Nucleus accumbens (tissue), 56 donors: ENCODE results near the gene GRM7.

Experiments used
- DNase-seq, 56 donors: peaks; one replicate each; lab custom pipeline; 2025; lab: John Stamatoyannopoulos, UW

Gene GRM7

DNA sequence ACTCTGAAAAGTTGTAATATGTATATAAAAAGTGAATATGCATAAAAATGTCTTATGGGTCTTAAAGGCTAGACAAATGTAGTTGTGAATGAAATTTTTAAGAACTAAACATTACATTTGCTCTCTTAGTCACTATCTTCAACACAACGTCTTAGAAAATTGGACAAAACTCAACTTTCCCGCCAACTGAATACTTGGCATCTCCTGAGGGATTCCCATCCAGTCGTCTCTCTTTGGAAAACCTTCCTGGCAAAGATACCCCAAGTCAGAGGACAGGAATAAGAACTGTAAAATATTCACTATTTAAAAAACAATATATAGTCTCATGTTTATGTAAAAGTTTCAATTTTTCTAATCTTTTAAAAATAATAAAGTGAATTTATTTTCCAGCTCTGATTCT, 354.8 kb downstream of the GRM7 start:
- DNase-seq: no peak

DNA sequence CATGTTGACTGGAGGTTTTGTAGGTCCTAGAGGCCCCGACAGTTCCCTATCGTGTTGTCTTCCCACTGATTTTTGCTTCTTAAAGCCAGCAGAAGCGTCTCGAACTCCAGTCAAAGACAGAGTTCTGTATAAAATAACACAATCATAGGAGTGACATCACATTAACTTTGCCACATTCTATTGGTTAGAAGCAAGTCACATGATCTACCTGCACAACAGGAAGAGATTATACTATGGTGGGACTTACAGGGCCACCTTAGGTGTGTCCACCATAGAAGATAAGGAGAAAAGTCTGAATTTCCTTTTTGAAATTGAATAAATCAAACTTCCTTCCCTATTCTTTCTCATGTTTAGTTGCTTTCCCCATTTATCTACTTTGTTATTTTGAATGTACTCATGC, 365.5 kb downstream of the GRM7 start:
- DNase-seq: no peak

DNA sequence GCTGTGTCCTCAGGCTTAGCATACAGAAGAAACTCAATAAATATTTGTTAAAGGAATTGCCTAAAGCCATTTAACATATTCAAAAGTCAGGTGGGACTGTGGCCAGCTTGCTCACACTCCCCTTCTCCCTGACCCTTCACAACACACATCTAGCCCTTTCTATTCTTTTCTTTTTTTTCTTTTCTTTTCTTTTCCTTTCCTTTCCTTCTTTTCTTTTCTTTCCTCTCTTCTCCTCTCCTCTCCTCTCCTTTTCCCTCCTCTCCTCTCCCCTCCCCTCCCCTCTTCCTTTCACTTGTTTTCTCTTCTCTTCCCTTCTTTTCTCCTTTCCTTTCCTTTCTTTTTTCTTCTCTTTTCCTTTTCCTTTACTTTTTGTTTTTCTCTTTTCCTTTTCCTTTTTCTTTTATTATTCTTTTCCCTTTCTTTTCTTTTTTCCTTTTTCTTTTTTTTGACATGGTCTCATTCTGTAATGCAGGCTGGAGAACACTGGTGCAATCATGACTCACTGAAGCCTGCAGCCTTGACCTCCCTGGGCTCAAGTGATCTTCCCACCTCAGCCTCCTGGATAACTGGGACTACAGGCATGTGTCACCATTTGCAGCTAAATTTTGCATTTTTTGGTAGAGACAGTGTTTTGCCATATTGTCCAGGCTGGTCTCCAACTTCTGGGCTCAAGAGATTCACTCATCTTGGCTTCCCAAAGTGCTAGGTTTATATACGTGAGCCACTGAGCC, 377.8 kb downstream of the GRM7 start:
- DNase-seq: no peak

DNA sequence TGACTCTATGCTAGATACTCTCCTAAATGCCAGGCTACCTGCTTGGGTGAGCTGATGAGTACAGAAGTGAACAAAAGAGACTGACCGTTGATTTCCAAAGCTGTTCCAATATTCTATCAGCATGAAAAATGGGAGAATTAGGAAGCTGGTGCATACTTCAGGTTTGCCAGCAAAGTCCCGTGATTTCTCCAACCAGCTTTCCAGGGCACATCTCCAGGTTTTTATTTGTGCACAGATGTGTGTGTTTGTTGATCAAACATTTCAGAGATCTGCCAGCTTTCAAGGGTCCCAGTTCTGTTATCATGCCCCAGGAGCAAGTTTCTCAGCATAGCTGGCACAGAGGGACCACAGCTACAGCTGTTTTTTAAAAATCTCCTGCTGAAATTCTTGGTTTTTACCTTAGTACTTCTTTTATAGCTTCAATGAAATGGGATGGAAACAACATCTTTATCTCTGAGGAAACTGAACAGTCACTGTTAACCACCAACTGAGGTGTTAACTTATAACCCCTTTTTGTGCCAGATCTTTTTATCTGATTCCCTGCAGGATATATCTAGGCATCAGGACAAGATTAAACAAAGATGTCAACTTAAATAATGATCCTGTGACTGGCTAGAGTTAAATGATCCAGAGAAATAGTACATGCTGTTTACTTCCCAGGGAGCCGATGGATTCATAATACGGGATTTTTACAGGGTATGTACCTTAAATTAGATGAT, 380.8 kb downstream of the GRM7 start:
- no peak for DNase-seq

DNA sequence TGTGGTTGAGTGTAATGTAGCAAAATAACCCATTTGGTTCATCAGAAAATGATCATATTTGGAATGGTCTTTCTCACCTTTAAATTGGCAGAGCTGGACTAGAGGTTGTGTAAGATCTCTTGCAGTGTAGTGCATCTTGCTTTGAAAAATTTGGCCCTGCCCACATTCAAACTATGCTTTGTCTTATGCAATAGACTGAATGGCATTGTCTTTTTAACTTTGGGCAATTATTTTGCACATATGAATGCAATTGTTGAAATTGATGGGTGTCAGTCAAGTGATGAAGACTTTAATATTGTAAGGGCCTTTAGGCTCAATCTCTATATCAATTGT, 381.4 kb downstream of the GRM7 start:
- DNase-seq: no peak

DNA sequence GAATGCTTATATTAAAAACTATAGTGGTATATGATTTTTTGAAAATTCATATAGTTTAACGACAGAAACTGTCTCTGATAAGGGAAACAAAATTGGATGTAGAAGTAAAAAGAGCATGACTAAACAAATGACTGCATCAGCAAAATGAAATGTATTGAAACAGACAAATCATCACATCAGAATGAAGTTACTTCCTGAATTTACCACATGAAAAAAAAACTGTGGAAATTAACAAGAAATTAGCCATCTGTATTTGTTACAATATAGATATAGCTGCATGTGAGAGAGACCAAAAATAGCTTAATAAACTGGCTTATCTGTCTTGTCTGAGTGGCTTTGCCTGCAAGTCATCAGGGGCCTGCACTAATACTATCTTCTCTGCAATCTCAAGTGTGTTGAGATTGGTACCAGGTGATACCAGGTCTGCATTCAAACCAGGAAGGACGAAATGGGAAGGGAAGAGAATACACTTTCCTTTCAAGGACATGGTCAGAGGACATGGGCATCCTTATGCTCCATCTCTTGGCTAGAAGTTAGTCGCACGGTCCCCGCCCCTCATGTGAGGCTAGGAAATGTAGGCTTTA, 388.7 kb downstream of the GRM7 start:
- no peak for DNase-seq

DNA sequence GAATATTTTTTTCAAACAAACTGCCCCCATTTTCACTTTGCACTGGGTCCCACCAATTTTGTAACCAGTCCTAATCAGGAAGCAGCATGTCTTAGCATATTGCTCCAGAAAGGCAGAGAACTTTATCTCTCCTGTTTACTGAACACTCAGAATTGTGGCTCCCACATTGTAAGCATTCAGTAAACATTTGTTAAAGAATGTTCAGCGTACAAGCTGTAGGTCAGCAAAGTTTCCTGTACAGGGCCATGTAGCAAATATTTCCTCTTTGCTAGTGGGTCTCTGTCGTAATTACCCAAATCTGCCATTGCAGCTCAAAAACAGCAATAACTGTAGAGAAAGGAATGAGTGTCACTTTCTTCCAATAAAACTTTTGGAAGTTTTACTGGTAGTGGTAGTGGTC, 393.3 kb downstream of the GRM7 start:
- no peak for DNase-seq

DNA sequence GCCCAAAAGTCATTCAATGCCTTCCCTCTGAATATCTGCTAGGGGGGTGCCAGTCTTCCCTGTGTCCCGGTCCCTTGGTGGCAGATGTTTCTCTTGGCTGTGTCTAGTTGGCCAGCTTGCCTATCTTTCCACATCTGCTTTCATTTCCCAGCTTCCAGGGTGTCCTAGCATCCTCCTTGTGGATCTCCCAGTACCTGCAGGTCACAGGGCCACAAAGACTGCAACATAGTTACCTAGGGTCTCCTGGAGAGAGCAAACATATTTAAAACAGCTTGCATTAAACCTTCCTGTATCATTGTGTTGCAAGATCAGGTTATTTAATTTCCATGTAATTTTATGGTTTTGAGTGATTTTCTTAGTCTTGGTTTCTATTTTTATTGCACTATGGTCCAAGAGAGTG, 400.1 kb downstream of the GRM7 start:
- DNase-seq: no peak

DNA sequence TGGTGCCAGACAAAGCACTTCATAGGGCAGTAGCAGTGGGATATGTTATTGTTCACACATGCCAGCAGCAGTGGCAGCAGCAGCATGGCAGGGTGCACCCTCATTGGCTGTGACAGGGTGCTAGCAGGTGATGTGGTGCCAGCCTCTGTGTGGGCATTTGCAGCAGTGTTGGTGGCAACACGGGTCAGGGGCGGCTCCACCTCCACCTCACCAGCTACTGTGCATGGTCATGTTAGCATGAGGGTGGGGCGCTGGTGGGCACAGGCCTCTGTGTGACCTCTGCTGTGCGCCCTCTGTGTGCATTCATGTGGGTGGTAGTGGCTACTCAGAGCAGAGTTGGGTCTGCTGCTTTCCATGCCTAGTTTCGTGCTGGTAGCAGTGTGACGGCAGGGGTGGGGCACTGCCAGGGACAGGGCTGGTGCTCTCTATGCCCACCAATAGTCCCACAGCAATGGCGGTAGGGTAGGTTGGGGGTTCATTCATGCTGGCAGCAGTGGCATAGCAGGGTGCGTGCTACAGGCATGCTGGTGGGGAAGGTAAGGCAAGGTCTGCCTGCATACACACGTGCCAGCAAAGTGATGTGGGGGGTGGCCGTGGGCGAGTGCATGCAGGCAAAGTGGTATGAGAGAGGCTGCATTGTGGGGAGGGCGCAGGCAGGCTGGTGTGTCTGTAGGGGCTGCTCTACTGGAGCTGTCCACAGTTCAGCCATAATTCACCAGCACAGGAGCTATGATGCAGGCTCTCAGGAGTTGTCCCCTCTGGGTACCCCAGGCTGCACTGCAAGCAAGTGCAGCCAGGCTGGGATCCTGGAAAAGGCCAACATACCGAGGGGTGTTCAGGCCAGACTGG, 402.7 kb downstream of the GRM7 start:
- no peak for DNase-seq

DNA sequence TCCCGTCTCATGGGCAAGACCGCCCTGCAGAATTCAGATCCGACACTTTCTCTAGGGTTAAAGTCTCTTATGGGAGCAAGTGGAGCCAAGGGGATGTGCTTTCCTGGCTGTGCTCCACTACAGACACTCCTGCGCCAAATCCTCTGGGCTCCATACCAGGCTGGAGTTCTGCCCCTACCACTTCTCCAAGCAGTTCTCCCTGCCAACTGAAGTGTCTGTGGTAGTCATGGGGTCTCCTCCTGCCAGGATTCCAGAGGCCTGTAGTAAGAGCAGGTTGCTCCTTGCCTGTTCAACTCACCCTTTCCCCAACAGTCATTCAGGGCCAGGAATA, 403.2 kb downstream of the GRM7 start:
- no peak for DNase-seq

DNA sequence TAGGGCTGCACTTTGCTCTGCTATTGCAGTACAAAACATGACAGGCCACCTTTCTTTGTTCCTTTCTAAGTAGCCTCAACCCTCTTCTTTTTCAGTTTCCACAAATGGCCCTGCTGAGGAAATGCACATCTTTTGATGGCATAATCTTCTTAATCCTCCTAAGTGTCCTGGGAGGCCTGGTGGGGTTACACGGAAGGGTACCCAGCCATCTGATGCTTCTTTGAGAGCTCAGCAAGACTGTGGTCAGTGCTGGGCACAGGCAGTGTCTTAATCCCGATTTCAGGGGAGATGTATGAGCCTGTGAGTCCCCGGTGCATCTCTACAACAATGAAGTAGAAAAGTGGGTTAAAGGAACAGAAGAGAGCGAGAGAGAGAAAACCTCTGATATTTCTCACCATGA, 404.8 kb downstream of the GRM7 start:
- no peak for DNase-seq

DNA sequence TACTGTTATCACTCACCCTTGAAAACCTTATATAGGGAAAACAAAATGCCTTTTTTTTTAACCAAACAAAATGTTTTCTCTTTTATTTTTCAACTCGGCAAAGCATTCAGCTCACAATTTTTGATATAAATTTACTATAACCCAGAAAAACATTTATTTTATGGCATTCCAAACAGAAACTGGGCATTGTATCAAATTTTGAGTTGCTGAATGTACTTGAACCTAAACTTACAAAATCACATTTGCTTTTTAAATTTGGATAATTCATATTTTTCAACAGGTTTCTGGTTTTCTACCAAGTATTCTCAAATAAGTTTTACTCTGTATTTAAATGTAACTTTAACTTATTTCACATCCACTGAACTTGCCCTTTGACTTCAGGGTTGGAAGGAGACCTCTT, 405.6 kb downstream of the GRM7 start:
- DNase-seq: no peak

DNA sequence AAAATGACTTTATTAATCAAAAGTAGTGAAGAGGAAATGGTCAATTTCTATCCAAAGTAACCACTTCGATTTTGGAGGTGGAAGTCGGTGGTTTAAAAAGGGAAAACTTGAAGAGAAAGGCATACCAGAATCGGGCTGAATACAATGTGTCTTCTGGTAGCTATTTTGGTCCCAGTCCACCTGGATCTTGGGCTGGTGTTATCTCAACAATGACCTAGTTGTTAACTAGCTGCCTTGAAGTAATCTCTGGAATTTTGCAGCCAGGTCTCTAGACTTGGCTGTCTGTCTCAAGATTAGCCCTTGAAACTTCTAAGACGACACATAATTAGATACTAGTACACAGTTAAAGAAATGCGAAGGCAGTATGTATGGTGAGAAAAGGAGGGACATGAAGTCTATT, 409.8 kb downstream of the GRM7 start:
- DNase-seq: no peak

DNA sequence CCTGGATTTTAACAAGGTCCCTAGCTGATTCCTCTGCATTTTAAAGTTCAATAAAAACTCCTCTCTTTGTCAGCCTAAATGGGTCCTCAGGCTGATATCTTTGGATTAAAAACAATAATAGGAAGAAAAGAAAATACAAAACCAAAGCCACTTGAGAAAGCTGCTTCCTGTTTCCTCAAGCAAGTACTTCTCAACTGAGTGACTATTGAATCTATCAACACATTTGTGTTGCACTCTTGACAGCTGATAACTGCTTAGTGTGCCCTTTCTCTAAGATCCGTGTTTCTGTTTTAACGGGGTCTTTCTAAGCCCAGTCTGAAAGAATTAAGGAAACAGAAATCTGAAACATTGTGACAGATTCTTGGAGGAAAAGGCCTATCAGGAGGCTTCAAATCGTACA, 410.7 kb downstream of the GRM7 start:
- DNase-seq: no peak

DNA sequence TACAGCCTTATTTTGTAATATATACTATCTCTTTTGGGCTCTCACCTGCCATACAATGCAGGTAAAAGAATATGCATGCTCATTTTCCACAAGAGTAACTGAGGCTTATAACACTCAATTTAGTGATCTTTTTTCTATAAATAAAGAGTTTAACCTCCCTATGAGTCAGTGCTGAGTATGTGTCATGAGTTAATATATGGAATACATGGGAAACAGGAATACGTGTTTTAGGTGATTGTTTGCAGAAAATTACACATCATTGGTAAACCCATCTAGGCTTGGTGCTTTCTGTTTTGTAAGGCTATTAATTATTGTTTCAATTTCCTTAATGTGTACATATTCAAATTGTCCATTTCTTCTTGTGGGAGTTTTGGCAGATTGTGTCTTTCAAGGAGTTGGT, 411.3 kb downstream of the GRM7 start:
- DNase-seq: no peak

DNA sequence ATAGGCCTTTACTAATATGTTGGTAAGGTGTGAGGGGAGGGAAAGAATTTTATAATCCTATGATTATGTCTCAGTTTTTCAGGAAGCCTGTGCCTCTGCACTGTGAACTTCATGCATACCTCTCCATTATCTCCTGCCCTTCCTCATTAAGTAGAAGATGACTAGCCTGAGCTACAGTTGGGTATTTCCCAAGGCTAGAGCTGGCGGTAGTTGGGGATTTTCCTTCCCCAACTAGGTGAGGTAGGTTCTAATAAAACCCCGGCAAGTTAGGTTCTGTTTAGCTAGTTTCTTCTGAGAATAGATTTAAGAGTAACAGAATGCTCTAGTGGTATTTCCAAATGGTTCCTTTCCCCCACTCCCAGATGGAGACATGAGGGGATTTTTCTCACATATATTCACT, 414.5 kb downstream of the GRM7 start:
- DNase-seq: no peak

DNA sequence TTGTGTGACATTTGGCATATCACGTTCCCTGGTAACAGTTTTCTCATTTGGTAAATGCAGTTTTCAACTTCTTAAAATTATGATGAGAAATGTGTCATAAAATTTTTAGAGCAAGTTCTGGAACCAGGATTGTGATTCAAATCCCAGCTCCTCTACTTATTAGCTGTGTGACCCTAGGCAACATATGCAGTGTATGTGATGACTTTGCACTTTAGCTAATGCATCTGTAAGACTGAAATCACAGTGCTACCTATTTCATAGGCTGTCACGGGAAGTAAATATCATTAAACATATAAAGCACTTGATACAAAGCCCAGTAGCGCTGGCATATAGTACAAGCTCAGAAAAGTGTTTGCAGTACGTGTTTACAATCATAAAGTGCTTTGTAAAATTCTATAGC, 419.4 kb downstream of the GRM7 start:
- no peak for DNase-seq

DNA sequence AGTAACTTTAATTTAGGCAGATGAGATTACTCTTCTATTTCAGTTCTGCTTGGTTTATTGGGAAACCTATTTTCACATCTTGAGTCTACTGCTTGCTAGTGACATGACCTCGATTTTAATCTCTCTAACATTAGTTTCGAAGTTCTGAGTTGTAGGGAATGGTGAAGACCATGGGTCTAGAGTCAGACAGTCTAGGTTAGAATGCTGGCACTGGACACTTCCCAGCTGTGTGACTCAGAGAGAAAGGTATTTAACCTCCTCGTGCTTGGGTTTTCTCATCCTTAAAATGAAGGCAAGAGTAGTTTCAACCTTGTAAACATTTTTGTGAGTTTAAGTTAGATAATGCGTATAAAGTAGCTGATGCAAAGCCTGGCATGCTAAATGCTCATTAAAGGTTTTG, 422.1 kb downstream of the GRM7 start:
- DNase-seq: no peak

DNA sequence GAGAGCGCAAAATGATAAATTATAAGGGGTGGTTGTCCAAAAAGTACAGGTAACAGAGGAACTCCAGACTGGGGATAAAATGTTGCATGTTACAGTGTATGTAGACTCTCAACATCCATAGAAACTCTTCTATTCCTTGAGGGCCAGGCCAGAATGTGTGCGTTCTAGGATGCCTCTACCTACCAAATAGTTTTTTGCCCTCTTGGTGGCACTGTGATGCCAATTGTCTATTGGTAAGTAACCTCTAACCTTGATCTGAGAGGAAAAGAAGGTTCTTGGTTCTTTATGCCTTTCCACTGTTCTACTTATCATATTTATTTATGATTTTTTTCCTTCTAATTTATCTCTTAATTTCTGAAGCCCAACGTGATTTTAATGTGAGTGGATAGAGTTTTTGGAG, 424.6 kb downstream of the GRM7 start:
- no peak for DNase-seq

DNA sequence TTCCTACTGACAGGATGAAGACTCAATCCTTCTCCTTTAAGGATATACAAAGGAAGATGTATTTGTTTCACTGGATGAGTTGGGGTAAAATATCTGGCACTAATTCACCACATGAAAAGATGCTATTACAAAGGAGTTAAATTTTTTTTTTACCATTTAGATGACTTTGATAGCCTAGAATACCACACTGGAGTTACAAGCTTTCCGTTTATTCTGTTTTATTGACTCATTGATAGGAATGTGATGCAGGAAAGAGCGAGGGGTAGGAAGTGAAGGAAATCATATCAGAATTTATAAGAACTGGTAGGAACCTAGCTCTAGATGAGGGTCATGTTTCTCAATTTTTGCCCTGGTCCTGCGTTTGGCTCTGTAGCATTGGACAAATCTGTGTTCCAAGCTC, 427.2 kb downstream of the GRM7 start:
- no peak for DNase-seq

DNA sequence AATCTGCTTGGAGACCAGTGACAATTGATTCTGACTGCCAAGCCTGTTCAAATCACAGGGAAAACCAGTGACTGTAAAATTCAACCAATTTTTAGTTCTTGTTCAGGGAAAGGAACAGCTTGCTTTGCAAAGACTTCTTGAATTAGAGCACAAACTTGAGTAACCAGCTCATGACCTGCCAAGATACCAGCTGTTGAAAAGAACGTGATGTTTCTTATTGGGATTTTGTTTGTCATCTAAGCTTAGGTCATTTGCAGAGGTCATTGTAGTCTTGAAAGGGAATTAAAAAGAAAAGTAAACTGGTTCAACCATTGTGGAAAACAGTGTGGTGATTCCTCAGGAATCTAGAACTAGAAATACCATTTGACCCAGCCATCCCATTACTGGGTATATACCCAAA, 428.2 kb downstream of the GRM7 start:
- DNase-seq: no peak
